Hematopoietic multipotent progenitor cell treated with erythropoietin and hydrocortisone succinate and interleukin-3 and kit ligand, for 8 days (in vitro differentiated cells): Measurements from ENCODE around the gene CALN1.
"Not testable (repeated sequence)": the region's sequence is repeated elsewhere in the genome, so short reads cannot be mapped to it uniquely, and the experiment has no call there.

ENCODE experiments used
- DNase-seq: peaks from one replicate; pipeline ENCODE4 v3.0.0-alpha.2; 2015

The CALN1 gene

GRCh38 chr7:72080341-72080766 lies 331.8 kb downstream of the CALN1 start:
- no peak for DNase-seq

GRCh38 chr7:72078856-72079255 lies 333.3 kb downstream of the CALN1 start:
- no peak for DNase-seq

- DNase-seq: no peak
These were observed 333.8 kb downstream of the CALN1 start for GRCh38 chr7:72078301-72078700.

GRCh38 chr7:72077786-72078185 lies 334.4 kb downstream of the CALN1 start:
- no peak for DNase-seq

- no peak for DNase-seq
These were observed 339.2 kb downstream of the CALN1 start for GRCh38 chr7:72072901-72073300.

GRCh38 chr7:72069263-72069662 lies 342.9 kb downstream of the CALN1 start:
- DNase-seq: no peak

- DNase-seq: not testable (repeated sequence)
These were observed 346.4 kb downstream of the CALN1 start for GRCh38 chr7:72065764-72066163.

- no peak for DNase-seq
These were observed 347.2 kb downstream of the CALN1 start for GRCh38 chr7:72064916-72065315.

- DNase-seq: no peak
These were observed 348.8 kb downstream of the CALN1 start for GRCh38 chr7:72063330-72063729.

GRCh38 chr7:72062666-72063065 lies 349.5 kb downstream of the CALN1 start:
- no peak for DNase-seq

GRCh38 chr7:72059925-72060324 lies 352.2 kb downstream of the CALN1 start:
- no peak for DNase-seq

- peak; percentile 53 for DNase-seq
These were observed 353.6 kb downstream of the CALN1 start for GRCh38 chr7:72058579-72058978.

- no peak for DNase-seq
These were observed 354.3 kb downstream of the CALN1 start for GRCh38 chr7:72057796-72058195.

GRCh38 chr7:72057231-72057630 lies 354.9 kb downstream of the CALN1 start:
- DNase-seq: no peak

- DNase-seq: no peak
These were observed 356.7 kb downstream of the CALN1 start for GRCh38 chr7:72055426-72055825.

- DNase-seq: no peak
These were observed 358.8 kb downstream of the CALN1 start for GRCh38 chr7:72053292-72053691.

GRCh38 chr7:72048420-72048819 lies 363.7 kb downstream of the CALN1 start:
- DNase-seq: no peak

- DNase-seq: no peak
These were observed 369.3 kb downstream of the CALN1 start for GRCh38 chr7:72042855-72043254.

GRCh38 chr7:72040641-72041040 lies 371.5 kb downstream of the CALN1 start:
- no peak for DNase-seq

GRCh38 chr7:72039460-72039859 lies 372.7 kb downstream of the CALN1 start:
- no peak for DNase-seq

GRCh38 chr7:72038022-72038732 lies 374.0 kb downstream of the CALN1 start:
- no peak for DNase-seq

GRCh38 chr7:72037516-72037915 lies 374.6 kb downstream of the CALN1 start:
- peak; percentile 23 for DNase-seq

GRCh38 chr7:72035266-72035665 lies 376.9 kb downstream of the CALN1 start:
- no peak for DNase-seq

GRCh38 chr7:72032934-72033333 lies 379.2 kb downstream of the CALN1 start:
- no peak for DNase-seq

GRCh38 chr7:72030994-72031667 lies 381.0 kb downstream of the CALN1 start:
- DNase-seq: no peak
